HG02973 (cell line): ENCODE data around the gene MAP2K7.

Experiments
- ATAC-seq: cut with Tn5 transposase; IDR thresholded peaks from one replicate; pipeline ENCODE4 v1.9.1; 2021; ENCODE audit warnings: moderate library complexity; ENCODE audit not compliant: unreplicated experiment

The MAP2K7 gene

GRCh38 chr19:7918615-7919421 is 15.1 kb downstream of the MAP2K7 start:
- no peak for ATAC-seq

- peak; percentile 42 for ATAC-seq
Measured at GRCh38 chr19:7919610-7920518, 16.2 kb downstream of the MAP2K7 start, which contains the start of gene SNAPC2. SNAPC2 (plus strand) TSS chr19:7920338; CDS start chr19:7920367, 29 bp downstream.

- peak; percentile 31 for ATAC-seq
Measured at GRCh38 chr19:7920519-7921301, 17.0 kb downstream of the MAP2K7 start.

GRCh38 chr19:7921302-7921966 is 17.8 kb downstream of the MAP2K7 start:
- ATAC-seq: no peak

GRCh38 chr19:7921967-7922835 is 18.5 kb downstream of the MAP2K7 start:
- no peak for ATAC-seq

GRCh38 chr19:7922836-7923195 is 19.1 kb downstream of the MAP2K7 start:
- ATAC-seq: no peak

GRCh38 chr19:7923295-7924191 is 19.9 kb downstream of the MAP2K7 start:
- ATAC-seq: no peak

- ATAC-seq: no peak
Measured at GRCh38 chr19:7924241-7924640, 20.6 kb downstream of the MAP2K7 start.

GRCh38 chr19:7924651-7925170 is 21.0 kb downstream of the MAP2K7 start:
- no peak for ATAC-seq

GRCh38 chr19:7925171-7925851 is 21.6 kb downstream of the MAP2K7 start:
- no peak for ATAC-seq

GRCh38 chr19:7926021-7926726 is 22.5 kb downstream of the MAP2K7 start, which contains the start of gene CTXN1:
CTXN1 (minus strand) TSS chr19:7926135; CDS start chr19:7925538, 597 bp downstream.
- no peak for ATAC-seq

GRCh38 chr19:7926727-7927604 is 23.3 kb downstream of the MAP2K7 start:
- no peak for ATAC-seq

- no peak for ATAC-seq
Measured at GRCh38 chr19:7927605-7928333, 24.1 kb downstream of the MAP2K7 start.

- ATAC-seq: no peak
Measured at GRCh38 chr19:7928334-7928706, 24.6 kb downstream of the MAP2K7 start.
